ENCODE measurements around the gene SETD5. TPM values are rescaled to one million over a fixed set of nuclear protein-coding genes. Genes with fewer than 3 reads are reported as not detected.

SETD5 gene
- total RNA-seq, 3 donors from 2014 or later (not counting 1 experiment from before 2014, with no cell fraction given): 106 to 154 (median 140) TPM

GRCh38 chr3:9501226-9501625, 103.8 kb downstream of the SETD5 start:
- H3K27ac ChIP-seq (ENCODE audit: low read length): no peak overlapping the region
- H3K27me3 Mint-ChIP-seq (ENCODE audit: low read depth in 2 of 2): peaks cover 23 to 30% of the 10 kb centered on the region in 2 donors
- 79% methylated on average over 6 of the region's 6 CpGs for WGBS (ENCODE audit: insufficient coverage)
- H3K36me3 Mint-ChIP-seq: no peaks in the 10 kb centered on the region
- peaks cover 21% of the 10 kb centered on the region for H3K27me3 ChIP-seq (ENCODE audit: control insufficient read depth, insufficient read depth, low read length)
- H3K4me3 ChIP-seq (ENCODE audit: low read length): no peak overlapping the region
- intact Hi-C loops (cut with micrococcal nuclease): no loop called here
- no peak overlapping the region for H3K4me3 Mint-ChIP-seq
- no peaks in the 10 kb centered on the region for H3K9me3 Mint-ChIP-seq
- H3K4me1 Mint-ChIP-seq: peaks cover 6 to 11% of the 10 kb centered on the region in 2 donors
- ATAC-seq: no peak
- H3K27ac Mint-ChIP-seq: no peak overlapping the region
- no peaks in the 10 kb centered on the region for H3K9me3 ChIP-seq (ENCODE audit: control insufficient read depth, insufficient read depth, low read length)
- peaks cover 12% of the 10 kb centered on the region for H3K4me1 ChIP-seq (ENCODE audit: control insufficient read depth, insufficient read depth, low read length)
- TF ChIP-seq, protein P1, sequence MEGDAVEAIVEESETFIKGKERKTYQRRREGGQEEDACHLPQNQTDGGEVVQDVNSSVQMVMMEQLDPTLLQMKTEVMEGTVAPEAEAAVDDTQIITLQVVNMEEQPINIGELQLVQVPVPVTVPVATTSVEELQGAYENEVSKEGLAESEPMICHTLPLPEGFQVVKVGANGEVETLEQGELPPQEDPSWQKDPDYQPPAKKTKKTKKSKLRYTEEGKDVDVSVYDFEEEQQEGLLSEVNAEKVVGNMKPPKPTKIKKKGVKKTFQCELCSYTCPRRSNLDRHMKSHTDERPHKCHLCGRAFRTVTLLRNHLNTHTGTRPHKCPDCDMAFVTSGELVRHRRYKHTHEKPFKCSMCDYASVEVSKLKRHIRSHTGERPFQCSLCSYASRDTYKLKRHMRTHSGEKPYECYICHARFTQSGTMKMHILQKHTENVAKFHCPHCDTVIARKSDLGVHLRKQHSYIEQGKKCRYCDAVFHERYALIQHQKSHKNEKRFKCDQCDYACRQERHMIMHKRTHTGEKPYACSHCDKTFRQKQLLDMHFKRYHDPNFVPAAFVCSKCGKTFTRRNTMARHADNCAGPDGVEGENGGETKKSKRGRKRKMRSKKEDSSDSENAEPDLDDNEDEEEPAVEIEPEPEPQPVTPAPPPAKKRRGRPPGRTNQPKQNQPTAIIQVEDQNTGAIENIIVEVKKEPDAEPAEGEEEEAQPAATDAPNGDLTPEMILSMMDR (IDR thresholded peaks at IDR 0.05): no peak
- H3K36me3 ChIP-seq (ENCODE audit: control insufficient read depth, insufficient read depth, low read length): no peaks in the 10 kb centered on the region
- DNase-seq: no peak

DNA sequence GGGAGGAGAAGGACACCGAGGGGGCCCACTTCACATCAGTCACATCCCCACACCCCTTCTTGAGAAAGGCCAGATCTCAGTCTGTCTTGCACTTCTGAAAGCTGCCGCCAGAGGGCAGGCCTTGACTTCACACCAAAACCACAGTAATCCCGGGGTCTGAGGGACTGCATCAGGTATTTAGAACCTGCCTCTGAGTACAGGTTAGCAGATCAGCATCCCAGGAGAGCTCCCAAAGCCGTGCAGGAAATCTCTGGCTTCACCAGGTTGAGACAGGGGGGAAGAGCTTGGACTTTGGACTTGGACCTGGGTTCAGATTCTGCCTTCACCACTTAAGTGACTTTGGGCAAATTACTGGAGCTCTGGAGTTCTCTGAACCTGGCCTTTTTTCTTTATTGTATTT, 105.9 kb downstream of the SETD5 start:
- H3K27me3 ChIP-seq (ENCODE audit: control insufficient read depth, insufficient read depth, low read length): peaks cover 21% of the 10 kb centered on the region
- Mint-ChIP-seq H3K9me3 (no peaks in the 10 kb centered on the region), H3K4me1 (peaks cover 6 to 11% of the 10 kb centered on the region in 2 donors), H3K27ac (no peak overlapping the region), H3K4me3 (no peak overlapping the region), H3K36me3 (no peaks in the 10 kb centered on the region), H3K27me3 (ENCODE audit: low read depth in 2 of 2) (peaks cover 34 to 38% of the 10 kb centered on the region in 2 donors)
- no peak overlapping the region for H3K27ac ChIP-seq (ENCODE audit: low read length)
- H3K4me1 ChIP-seq (ENCODE audit: control insufficient read depth, insufficient read depth, low read length): peaks cover 12% of the 10 kb centered on the region
- no peaks in the 10 kb centered on the region for H3K9me3 ChIP-seq (ENCODE audit: control insufficient read depth, insufficient read depth, low read length)
- ATAC-seq (peak; percentile 51 to 73 (median 63)), DNase-seq (peak; percentile 47 to 81)
- H3K36me3 ChIP-seq (ENCODE audit: control insufficient read depth, insufficient read depth, low read length): no peaks in the 10 kb centered on the region
- WGBS (ENCODE audit: insufficient coverage): 7% methylated on average over 3 of the region's 4 CpGs
- no peak overlapping the region for H3K4me3 ChIP-seq (ENCODE audit: low read length)
- intact Hi-C loops (cut with micrococcal nuclease): no loop called here
- TF ChIP-seq, protein P1 (IDR thresholded peaks at IDR 0.05): peak; percentile 66

GRCh38 chr3:9507586-9508578, 110.5 kb downstream of the SETD5 start:
- Histone ChIP-seq H3K27me3 (ENCODE audit: control insufficient read depth, insufficient read depth, low read length) (peaks cover 6% of the 10 kb centered on the region), H3K4me1 (ENCODE audit: control insufficient read depth, insufficient read depth, low read length) (no peaks in the 10 kb centered on the region), H3K4me3 (ENCODE audit: low read length) (no peak overlapping the region), H3K27ac (ENCODE audit: low read length) (no peak overlapping the region), H3K36me3 (ENCODE audit: control insufficient read depth, insufficient read depth, low read length) (no peaks in the 10 kb centered on the region), H3K9me3 (ENCODE audit: control insufficient read depth, insufficient read depth, low read length) (no peaks in the 10 kb centered on the region)
- DNase-seq: no peak
- no peaks in the 10 kb centered on the region for H3K36me3 Mint-ChIP-seq
- TF ChIP-seq, protein P1 (IDR thresholded peaks at IDR 0.05): no peak
- intact Hi-C loops (cut with micrococcal nuclease): no loop called here
- no peaks in the 10 kb centered on the region for H3K9me3 Mint-ChIP-seq
- no peak overlapping the region for H3K4me3 Mint-ChIP-seq
- 72% methylated on average over 14 of the region's 14 CpGs for WGBS (ENCODE audit: insufficient coverage)
- no peak for ATAC-seq
- no peaks in the 10 kb centered on the region for H3K4me1 Mint-ChIP-seq
- H3K27ac Mint-ChIP-seq: no peak overlapping the region
- H3K27me3 Mint-ChIP-seq (ENCODE audit: low read depth in 2 of 2): peaks cover 19 to 33% of the 10 kb centered on the region in 2 donors
